Activated CD8-positive, alpha-beta memory T cell treated with anti-CD3 and anti-CD28 coated beads, Interleukin-2, amount 50 U/mL, for 1 hour (primary cell): ENCODE measurements around the gene MYO7B.

Experiments
- DNase-seq: peaks from one replicate; pipeline ENCODE4 v3.0.0-alpha.2; 2020; ENCODE audit errors: extremely low read depth

Gene MYO7B

GRCh38 chr2:127608061-127609030 is 72.9 kb downstream of the MYO7B start:
- no peak for DNase-seq

GRCh38 chr2:127609031-127609751 is 73.7 kb downstream of the MYO7B start:
- DNase-seq: no peak

DNA sequence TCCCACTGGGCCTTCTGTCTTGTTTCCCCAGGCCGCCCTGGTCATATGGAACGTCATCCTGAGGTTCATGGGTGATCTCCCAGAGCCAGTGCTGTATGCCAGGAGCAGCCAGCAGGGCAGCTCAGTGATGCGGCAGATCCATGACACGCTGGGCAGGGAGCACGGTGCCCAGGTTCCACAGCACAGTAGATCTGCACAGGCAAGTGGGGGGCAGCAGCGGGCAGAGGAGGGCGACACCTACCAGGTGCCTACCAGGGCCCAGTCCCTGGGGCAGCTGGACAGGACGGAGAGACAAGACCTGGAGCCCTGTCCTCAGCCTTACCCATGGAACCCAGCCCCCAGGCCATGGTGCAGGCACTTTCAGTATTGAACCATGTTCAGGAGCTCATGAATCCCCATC is 74.3 kb downstream of the MYO7B start:
- no peak for DNase-seq

DNA sequence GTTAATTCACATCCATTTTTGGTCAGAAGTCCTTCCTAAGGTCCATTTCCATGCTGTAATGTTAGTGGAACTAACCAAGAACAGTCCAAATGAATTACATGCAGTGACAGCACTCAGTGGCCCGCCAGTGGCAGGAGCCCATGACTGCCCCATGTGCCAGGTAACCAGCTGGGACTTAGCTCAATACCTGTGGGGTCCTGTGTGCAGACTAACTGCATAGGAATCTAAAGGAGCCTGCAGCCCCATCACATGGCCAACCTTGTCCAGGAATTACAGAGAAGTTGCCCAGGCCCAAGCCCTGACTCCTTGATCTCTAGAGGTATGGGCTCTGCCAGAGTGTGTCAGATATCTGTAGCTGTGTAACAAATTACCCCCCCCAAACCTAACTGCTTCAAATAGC is 75.1 kb downstream of the MYO7B start:
- DNase-seq: no peak

- DNase-seq: no peak
Observed at GRCh38 chr2:127611076-127611925, 75.8 kb downstream of the MYO7B start.

DNA sequence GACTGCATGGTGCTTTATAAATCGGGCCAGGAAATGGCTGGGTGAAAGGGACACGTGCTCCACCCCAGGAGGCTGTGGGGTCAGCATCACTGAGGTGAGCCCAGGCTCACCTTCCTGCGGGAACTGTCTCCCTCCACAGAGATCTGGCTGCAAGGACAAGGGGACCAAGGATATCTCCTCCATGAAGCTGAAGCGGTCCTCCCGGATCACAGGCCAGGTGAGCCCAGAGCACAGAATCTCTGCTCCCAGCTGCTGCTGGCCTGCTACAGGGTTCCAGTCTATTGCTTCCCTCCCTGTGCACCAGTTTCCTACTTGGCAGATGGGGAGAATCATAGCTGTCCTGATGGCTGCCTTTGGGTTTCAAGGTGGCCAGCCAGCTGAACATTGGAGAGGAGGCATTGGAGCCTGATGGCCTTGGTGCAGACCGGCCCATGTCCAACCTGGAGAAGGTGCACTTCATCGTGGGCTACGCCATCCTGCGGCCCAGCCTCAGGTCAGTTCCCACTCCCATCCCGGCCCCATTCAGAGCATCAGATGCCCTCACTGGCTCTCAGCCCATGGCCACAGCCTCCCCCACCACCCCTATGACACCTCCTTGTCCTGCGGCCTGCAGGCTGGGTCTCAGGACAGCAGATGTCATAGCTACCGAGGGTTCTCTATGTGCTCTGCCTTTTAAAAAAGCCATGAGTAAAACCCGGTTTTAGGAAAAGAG is 76.8 kb downstream of the MYO7B start:
- DNase-seq: no peak

GRCh38 chr2:127614246-127614645 is 78.8 kb downstream of the MYO7B start:
- no peak for DNase-seq

GRCh38 chr2:127614731-127615130 is 79.2 kb downstream of the MYO7B start:
- DNase-seq: no peak

DNA sequence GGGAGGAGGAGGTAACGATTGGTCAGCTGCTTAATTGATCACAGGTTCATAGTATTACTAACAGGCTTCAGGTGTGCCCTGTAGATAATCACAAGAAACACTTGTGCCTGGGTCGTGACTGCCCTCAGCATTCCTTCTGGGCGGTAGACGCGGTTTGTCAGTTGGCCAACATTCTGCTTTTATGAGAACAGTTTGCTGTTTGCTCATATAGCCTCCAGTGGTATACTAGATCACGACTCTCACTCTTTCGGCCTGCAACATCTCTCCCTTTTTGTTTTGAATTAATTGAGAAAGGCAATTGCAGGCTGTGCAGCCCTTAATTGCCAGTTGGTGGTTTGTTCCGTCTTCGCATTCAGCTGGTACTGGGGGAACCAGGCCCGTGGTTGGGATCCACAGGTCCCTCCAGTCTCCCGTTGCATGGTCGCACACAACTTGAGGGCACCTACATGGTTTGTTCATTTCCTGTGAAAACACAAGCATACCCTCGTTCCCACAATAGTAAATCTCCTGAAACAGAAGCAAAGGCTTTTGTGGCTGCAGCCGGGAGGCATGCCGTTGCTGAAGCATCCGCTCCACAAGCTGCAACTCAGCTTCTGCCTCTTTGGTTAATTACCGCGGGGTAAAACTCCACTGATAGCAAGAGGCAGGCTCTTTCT is 80.2 kb downstream of the MYO7B start:
- no peak for DNase-seq

DNA sequence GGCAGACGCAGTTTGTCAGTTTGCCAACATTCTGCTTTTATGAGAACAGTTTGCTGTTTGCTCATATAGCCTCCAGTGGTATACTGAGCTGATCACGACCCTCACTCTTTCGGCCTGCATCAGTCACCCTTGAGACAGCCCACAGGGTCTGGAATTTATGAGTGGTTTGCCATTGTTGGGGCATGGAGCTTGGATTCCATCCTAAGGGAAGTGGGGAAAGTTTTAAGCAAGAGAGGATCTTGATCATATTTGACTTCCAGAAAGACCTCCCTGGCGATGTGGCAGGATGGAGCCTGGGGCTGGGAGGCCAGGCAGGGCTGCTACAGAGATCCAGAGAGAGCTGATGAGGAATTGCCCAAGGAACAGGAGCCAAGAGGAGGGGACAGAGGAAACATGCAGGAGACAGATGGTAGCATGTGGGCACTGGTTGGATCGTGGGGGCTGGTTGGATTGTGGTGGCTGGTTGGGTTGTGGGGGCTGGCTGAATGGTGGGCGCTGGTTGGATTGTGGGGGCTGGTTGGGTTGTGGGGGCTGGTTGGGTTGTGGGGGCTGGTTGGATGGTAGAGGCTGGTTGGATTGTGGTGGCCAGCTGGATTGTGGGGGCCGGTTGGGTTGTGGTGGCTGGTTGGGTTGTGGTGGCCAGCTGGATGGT is 83.2 kb downstream of the MYO7B start:
- no peak for DNase-seq

- no peak for DNase-seq
Observed at GRCh38 chr2:127619203-127619590, 83.7 kb downstream of the MYO7B start.

DNA sequence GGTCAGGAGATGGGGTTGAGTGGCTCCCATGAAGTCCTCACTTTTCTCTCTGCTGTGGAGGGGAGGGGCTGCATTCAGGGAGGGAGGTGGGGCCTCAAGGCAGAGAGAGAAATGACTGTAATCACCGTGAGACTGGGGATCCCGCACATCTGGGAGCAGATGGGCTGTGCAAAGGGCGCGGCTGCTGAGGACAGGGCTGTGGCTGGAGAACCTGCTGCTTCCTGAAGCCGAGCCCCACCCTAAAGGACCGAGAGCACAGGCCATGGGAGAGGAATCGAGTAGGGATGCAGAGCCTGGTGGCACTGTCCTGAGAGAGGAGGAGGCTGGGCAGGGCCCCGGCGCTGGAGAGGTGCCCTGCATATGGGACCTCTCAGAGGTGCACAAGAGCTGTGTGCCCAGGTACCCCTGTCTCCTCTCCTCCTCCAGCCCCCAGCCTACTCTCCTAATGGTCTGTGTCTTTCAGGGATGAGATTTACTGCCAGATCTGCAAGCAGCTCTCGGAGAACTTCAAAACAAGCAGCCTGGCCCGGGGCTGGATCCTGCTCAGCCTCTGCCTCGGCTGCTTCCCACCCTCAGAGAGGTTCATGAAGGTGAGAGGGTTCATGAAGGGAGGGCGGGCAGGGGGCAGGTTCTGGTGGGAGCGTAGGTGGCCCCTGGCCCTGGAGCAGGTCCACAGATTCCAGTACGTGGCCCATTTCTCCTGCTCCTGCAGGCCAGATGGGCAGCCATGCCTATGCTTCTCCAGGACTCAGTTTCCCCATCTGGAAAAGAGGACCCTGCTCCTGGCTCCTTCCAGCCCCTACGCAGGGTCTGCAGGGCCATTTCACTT is 84.6 kb downstream of the MYO7B start:
- DNase-seq: no peak

DNA sequence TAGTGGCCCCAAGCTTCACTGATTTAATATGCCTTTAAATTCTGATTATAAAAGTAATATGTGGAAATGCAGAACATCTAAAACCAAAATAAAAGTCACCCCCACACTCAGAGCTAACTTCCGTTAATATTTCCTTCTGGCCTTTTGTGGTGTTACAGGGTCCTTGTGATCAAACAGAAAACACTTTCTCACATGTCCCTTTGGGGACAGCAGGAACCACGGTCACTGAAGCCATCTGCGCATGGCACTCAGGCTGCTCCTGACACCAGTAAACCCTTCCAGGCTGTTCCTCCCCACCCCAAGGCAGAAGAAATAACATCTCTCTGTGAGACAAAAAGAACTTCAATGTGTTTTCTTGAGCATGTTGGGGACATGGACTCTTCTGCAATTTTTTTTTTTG is 85.4 kb downstream of the MYO7B start:
- no peak for DNase-seq

GRCh38 chr2:127621981-127622431 is 86.5 kb downstream of the MYO7B start:
- DNase-seq: no peak

- DNase-seq: no peak
Observed at GRCh38 chr2:127622561-127623387, 87.3 kb downstream of the MYO7B start.

DNA sequence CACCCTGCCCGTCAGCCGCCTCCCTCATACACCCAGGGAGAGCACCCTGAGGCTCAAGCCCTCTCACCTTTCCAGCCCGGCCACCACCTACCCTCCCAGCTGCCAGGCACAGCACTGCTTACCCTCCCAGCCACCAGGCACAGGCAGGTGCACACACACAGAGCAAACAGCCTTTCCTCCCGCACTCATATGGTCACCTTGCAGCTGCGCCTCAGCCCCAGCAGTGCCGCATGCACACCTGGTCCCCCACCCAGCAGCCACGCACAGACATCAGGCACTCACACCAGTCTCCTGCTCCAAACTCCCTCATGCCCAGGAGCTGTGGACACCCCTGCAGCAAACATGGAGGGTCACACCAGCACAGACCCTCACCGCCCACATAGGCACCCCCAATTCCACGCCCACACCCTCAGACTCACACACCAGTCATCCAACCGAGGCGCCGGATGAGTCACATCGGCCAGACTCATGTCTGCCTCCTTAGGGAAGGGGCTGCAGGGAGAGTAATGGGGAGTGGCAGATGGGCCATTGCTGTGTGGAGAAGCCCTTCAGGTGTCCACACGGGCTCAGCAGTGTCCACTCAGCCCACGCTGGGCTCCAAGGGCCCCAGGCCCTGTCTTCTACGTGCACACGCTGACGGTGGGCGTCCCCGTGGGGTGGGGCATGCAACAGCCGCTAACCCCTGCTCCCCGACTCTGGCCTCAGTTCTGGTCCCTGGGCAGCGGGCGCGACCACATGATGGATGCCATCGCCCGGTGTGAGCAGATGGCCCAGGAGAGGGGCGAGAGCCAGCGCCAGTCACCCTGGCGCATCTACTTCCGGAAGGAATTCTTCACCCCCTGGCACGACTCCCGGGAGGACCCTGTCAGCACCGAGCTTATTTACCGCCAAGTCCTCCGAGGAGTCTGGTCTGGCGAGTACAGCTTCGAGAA is 88.2 kb downstream of the MYO7B start:
- DNase-seq: no peak

DNA sequence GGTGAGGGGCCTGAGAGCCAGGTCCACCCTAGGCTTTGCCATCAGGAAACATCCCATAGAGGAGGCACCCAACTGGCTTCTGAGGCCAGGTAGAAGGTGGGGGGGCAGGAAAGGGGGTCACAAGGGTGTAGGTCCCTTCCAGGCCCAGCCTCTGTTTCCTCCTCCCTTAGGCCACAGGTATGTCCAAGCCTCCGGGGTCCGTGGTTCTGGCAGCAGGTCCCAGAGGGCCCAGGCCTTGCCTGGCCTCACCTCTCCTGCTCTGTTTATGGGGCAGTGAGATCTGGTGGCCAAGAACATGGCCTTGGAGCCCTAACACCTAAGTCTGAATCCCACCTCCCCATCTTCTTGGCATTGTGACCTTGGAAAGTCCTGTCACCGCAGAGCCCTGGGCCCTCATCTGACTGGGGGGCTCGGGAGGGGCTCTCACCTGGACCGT is 88.9 kb downstream of the MYO7B start:
- DNase-seq: no peak
